Stimulated activated CD8-positive, alpha-beta memory T cell treated with anti-CD3 and anti-CD28 coated beads, Interleukin-2, amount 100 ng/mL, for 1 hour (primary cell): ENCODE measurements around the gene IDUA.
"Not testable (repeated sequence)": the region's sequence is repeated elsewhere in the genome, so short reads cannot be mapped to it uniquely, and the experiment has no call there.

Experiments used
- DNase-seq, 2 donors: peaks; one replicate each; pipeline ENCODE4 v3.0.0-alpha.2; 2020; ENCODE audit warnings: low read depth in 2 of 2

Gene IDUA

DNA sequence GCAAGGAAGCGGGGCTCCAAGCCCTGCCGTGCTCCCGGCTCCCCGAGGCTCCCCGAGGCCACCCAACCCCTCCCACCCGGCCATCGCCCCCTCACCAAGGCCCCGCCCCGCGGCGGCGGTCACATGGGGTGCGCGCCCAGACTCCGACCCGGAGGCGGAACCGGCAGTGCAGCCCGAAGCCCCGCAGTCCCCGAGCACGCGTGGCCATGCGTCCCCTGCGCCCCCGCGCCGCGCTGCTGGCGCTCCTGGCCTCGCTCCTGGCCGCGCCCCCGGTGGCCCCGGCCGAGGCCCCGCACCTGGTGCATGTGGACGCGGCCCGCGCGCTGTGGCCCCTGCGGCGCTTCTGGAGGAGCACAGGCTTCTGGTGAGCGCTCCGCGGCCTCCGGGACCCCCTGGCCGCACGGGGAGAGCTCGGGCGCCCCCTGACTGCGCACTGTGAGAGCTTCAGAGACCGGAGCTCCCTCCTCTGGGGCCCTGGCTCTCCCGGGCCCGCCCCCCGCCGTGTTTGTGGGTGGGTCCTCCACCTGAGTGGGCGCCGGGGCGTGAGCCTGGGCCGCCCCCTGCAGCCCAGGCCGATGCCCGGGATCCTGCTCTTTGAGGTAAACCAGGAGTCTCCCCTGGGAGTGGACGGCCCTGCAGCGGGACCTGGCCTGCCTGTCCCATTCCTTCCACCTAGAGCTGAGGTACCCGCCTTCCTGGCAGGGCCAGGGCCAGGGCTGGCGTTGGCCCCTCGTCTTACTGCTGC lies at the start of gene IDUA:
IDUA (plus strand) TSS at position 166 of the 745 bp plus-strand sequence; CDS start at position 207, 41 bp downstream.
- peak; percentile 75 to 81 for DNase-seq

DNA sequence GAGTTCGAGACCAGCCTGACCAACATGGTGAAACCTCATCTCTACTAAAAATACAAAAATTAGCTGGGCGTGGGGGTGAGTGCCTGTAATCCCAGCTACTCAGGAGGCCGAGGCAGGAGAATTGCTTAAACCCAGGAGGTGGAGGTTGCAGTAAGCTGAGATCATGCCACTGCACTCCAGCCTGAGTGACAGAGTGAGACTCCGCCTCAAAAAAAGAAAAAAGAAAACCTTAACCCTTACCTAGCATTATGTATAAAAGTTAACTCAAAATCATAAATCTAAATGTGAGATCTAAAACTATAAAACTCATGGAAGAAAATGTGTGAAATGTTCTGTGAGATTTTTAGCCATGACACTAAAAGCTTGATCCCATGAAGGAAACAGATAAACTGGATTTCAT lies 47.3 kb upstream of the IDUA start:
- not testable (repeated sequence) for DNase-seq

DNA sequence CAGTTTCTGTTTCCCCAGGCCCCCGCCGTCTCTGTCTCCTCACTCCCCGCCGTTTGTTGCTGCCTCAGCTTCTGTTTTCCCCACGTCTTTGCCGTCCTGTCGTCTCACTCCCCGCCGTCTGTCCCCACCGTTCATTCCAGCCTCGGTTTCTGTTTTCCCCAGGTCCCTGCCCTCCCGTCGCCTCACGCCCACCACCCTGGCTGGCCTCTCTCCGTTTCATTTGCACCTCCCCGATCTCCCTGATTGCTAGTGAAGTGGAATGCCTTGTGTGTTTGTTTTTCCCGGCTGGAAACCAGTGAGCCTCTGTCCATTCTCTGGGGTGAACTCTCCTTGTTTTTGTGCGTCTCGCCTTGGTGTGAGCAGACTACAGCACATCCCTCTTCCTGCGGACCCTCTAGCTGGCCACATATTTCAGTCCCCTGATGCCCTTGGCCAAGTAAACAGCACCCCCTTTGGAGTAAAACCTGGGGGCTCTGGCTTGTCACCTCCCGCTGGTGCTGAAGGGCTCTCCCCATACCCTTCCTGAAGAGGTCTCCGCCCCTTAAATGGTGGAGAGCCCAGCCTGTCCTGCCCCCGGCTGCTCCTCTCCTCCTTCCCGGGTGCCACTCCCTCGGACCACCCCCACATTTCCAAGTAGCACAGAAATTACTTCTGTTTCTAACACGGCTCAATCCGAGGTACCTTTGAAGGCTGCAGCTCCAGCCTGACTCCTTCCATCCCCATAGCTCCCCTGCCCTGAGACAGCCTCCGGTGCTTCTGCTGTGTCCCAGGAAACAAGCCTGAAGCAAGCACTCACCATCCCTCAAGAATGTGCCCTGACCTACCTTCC lies 41.4 kb upstream of the IDUA start:
- no peak for DNase-seq

DNA sequence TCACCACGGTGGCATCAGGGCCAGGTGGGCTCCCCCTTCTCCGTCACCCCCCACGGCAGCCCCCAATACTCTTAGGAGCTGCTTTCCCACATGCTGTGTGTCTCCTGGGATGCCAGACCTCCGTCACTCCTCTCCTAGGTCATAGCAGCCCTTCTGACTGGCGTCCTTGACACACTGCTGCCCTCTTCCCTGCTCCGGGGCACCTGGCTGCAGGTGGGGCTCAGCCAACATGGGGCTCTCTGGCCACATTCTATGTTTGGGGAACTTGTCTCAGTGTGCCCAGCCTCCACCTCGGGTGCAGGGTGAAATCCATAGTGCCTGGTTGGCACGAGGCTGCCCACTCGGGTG lies 40.8 kb upstream of the IDUA start:
- DNase-seq: no peak

DNA sequence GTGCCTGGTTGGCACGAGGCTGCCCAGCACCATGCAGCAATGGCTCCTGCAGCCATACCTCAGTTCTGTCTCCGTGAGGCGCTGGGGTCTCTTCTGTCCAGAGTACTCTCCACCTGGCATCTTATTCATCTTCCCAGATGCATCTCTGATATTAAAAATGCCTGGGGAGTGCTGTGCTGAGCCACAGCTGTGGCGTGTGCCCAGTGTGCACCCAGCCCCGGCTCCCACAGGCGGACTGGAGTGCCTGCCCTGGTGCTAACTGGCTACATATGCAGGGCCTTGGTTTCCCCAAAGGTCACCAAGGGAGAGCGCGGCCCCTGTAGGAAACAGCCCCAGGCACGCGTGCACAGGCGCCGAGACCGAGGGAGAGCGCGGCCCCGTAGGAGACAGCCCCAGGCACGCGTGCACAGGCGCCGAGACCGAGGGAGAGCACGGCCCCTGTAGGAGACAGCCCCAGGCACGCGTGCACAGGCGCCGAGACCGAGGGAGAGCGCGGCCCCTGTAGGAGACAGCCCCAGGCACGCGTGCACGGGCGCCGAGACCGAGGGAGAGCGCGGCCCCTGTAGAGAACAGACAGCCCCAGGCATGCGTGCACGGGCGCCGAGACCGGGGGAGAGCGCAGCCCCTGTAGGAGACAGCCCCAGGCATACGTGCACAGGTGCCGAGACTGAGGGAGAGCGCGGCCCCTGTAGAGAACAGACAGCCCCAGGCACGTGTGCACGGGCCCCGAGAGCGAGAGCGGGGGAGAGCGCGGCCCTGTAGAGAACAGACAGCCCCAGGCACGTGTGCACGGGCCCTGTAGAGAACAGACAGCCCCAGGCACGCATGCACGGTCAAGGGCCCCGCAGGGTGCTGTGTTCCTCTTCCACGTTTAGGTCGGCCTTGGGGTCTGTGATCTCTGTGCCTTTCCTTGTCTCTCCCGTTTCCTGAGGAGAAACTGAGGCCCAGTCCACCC lies 40.0 kb upstream of the IDUA start:
- no peak for DNase-seq

DNA sequence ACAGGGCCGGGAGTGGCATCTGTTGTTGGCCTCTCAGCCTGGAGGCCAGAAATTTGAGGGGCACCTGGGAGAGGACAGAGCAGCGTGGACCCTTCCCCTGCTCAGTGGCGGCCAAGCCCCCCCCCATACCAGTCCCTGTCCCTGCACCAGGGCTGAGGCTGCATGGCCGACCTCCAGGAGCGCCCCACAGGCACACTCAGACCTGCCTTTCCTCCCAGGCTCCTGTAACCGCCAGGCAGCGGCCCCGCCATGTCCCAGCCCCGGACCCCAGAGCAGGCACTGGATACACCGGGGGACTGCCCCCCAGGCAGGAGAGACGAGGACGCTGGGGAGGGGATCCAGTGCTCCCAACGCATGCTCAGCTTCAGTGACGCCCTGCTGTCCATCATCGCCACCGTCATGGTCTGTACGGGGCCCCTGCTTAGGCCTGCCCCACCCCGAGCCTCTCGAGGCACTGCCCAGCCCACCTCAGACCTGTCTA lies 39.3 kb upstream of the IDUA start:
- DNase-seq: no peak

DNA sequence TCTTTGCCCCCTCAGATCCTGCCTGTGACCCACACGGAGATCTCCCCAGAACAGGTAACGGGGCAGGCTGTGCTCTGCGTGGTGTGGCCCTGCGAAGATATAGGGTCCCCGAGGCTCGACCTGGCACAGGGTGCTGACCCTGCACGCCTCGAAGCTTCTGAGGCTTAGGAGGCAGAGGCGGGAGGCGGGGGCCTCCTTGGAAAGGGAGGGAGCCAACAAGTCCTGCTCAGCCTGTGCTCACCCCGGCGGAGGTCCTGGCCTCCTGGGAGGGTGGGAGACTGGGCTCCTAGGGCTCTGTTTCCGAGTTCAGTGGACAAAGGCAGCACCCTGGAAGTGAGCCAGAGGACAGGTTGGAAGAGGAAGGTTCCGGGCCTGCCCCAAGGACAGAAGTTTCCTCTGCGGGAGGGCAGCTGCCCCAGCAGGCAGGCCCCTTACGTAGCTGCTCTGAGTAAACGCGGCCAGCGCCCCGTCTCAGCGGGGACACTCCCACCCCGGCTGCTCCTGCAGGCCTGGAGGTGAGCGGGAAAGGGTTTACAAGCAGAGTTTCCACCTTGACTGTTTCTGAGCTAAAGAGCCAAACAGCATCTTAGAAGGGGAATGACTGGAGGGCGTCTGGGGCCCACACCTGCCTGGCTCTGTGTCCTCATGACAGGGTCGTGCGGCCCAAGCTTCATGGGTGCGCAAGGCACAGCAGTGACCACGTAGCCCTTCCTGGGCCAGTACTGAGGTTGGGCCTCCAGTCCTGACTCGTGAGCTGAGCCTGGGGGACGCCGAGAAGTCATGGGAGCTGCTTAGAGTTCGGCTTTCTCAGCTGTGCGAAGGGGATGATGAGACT lies 38.5 kb upstream of the IDUA start:
- no peak for DNase-seq

DNA sequence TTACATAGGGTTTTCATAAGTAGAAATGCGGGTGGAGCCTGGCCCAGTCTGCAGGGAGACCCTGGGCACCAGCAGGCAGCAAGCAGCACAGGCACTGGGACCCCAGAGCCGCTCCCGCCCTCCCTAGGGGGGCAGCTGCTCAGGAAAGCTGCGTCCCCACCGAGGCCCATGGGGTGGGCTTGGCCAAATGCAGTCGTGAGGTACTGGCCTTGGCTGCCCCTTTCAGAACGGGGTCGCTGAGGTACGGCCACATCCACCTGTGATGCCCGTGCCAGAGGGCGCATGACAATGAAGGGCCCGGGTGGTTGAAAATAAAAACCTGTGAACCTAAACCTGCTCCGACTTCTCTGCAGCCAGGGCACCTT lies 37.9 kb upstream of the IDUA start:
- DNase-seq: no peak

DNA sequence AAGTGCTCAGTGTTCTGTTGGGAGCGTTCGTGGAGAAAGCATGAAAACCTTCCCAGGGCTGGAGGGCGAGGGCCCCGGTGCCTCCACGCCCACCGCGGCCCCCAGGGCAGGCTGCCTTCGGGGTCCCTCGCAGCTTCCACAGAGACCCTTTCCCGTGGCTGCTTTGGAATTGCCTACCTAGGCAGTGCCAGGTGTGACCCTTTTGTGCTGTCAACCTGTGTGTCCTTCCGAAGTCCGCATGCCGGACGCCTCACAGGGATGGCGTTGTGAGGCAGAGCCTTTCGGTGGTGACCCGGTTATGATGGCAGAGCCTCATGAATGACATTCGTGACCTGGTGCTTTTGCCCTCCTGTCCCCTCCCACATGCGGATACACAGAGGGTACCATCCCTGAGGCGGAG lies 37.2 kb upstream of the IDUA start:
- no peak for DNase-seq

DNA sequence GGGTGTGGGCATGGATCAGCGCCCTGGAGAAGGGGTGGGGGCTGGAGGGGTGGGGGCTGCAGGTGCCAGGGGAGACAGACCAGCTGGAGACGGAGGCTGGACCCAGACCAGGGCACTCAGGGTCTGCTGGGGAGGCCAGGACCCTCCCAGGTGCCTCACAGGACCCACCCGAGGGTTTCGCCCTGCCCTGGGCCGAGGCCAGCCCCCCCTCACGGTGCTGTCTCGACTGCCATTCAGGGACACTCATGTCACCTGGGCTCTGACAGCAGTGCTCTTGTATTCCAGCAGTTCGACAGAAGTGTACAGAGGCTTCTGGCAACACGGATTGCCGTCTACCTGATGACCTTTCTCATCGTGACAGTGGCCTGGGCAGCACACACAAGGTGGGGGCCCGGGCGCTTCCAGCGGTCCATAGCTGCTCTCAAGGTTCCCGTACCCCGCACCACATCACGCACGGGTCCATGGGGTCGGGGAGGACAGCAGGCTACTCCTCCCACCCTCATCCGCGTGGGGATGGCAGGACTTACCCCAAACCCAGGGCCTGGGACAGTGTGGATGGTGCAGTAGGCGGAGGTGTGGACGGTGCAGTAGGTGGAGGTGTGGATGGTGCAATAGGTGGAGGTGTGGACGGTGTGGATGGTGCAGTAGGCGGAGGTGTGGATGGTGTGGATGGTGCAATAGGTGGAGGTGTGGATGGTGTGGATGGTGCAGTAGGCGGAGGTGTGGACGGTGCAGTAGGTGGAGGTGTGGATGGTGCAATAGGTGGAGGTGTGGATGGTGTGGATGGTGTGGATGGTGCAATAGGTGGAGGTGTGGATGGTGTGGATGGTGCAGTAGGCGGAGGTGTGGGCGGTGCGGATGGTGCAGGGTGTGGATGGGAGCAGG lies 36.5 kb upstream of the IDUA start:
- no peak for DNase-seq

DNA sequence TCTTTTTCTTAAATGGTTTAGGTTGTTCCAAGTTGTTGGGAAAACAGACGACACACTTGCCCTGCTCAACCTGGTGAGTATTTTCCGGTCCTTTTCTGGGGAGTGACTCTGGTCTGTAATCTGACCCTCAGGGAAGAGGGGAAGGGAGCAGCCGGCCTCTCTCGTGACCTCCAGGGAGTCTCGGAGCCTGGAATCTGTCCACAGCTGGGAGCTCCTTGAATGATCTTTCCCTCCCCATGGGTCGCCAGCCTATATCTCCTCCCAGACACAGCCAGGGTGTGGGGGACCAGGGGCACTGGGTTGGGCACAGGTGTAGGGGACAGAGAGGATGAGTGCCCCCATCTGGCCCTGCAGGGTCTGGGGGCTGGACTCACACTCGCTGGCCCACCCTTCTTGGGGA lies 35.7 kb upstream of the IDUA start:
- DNase-seq: no peak

DNA sequence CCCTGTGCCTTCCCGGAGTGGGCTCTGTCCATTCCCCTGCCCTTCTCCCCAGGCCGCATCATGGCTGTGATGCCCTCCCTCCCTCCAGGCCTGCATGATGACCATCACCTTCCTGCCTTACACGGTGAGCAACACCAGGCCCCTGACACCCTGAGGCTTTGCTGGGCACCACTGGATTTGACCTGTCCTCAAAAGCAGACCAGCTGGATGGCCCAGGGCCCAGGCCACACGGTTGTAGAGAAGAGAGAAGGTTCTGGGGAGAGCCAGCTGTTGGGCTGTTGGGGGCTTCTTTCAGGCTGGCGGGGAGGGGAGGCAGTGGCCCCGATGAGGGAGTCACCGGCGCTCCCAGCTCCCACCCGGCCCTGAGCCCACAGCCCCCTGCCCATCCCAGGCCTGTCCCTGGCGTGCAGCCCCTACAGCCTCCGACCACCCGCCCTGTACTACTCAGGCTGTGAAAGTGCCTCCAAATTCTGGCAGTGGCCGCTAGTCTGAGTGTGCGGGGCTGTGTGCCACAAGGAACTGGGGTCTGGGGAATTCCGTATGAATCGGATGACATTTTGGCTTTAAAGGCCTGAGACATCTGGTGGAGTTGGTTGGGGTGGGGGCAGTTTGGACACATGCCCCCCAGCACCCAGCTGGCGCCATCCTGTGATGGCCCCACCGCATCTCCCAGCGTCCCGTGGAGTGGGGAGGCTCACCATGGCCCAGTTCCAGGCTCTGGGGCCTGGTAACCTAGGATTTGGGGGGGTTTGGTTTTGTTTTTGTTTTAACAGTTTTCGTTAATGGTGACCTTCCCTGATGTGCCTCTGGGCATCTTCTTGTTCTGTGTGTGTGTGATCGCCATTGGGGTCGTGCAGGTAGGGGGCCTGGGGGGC lies 35.0 kb upstream of the IDUA start:
- no peak for DNase-seq

DNA sequence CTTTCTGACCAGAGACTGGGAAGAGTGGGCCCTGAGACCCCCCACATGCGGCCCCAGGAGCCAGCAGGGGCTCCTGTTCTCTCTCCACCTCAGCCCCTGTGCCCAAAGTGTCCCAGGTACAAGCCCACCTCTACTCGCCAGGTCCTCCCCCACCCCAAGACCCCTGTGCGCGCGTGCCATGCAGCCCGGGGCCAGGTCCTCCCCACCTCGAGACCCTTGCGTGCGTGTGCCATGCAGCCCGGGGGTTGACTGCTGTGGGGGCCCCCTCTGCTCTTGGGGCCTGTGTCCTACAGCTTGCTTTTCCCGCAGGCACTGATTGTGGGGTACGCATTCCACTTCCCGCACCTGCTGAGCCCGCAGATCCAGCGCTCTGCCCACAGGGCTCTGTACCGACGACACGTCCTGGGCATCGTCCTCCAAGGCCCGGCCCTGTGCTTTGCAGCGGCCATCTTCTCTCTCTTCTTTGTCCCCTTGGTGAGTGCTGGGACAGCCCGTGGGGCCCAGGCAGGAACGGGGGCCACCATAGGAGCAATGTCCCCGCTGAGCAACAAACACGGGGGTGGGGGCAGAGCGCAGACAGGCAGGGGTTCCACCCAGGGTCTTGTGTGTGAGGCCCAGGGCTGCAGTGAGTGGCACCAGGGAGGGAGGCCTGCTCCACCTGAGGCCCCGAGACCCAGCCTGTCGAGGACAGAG lies 33.8 kb upstream of the IDUA start:
- no peak for DNase-seq

DNA sequence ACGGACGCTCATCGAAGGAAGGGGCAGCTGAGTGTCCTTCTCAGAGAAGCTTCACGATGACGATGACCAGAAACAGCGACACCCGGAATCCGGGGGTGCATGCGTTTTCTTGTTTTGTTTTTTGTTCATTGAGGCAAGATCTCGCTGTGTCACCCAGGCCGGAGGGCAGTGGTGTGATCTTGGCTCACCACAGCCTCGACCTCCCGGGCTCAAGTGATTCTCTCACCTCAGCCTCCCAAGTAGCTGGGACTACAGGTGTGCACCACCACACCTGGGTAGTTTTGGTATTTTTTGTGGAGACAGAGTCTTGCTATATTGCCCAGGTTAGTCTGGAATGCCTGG lies 33.3 kb upstream of the IDUA start:
- DNase-seq: no peak

DNA sequence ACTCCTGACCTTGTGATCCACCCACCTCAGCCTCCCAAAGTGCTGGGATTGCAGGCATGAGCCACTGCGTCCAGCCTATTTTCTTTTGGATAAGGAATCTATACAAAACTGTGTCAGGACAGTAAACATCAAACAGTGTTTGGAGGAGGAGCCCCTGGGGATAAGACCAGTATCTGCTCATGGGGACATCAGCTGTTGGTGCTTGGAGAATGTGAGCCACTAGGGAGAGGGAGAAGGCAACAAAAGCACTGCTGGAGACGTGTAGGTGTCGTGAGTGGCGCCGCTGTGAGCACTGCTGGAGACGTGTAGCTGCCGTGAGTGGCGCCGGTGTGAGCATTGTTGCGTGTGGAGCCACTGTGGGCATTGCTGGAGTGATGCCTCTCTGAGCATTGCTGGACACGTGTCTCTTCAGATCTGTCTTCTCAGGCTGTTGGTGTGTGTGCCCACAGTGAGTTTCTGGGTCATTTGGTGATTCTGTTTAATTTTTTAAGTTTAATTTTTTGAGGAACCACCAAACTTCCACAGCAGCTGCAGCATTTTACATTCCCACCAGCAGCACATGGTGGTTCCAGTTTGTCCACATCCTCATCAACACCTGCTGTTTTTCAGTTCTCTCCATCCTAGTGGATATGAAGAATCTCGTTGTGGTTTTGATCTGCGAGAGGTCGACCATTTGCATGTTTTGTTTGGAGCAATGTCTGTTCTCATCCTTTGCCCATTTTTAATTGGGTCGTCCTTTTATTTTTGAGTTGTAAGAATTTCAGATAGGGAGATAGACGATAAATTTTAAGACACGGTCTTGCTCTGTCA lies 32.4 kb upstream of the IDUA start:
- DNase-seq: no peak

DNA sequence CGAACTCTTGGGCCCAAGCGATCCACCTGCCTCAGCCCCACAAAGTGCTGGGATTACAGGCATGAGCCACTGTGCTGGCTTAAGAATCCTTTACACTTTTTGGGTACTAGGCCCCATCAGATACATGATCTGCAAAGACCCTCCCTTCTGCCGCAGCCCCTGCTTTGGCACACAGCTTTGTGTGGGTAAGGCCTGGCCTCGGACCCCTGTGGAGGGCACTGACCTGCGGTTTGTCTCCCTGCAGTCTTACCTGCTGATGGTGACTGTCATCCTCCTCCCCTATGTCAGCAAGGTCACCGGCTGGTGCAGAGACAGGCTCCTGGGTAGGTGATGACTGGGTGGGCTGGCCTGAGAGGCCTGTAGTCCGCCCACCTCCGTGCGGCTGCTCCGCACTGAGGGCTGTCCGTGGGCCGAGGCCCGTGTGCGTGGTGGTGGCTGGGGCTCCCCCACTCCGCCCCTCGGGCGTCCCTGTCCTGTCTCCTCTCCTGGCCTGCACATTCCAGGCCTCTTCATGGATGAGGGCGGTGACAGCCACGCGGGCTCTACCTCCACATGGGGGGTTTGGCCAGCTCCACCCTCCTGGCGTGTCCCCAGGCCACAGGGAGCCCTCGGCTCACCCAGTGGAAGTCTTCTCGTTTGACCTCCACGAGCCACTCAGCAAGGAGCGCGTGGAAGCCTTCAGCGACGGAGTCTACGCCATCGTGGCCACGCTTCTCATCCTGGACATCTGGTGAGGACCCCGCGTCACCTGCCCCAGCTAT lies 31.5 kb upstream of the IDUA start:
- no peak for DNase-seq

DNA sequence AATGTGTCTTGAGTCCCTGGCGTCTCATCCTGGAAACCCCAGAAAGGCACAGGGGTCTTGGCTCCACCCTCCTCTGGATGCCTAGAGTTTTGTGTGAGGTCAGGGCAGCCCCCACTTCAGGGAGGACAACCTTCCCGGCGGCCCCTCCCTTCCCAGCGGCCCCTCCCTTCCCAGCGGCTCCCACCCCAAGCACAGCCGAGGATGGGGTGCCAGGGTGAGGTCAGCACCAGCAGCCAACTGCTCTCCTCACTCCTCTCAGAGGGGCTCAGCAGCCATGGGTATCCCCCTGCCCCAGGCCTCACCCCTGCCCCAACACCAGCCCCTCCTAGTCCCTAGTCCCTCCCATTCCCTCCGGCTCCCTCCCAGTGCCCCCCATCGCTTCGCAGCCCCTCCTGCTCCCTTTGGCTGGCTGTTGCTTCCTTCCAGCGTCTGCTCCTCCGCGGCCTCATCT lies 30.9 kb upstream of the IDUA start:
- DNase-seq: no peak
